GM19043 (cell line): ENCODE data around the gene MRPS15.
"Not testable (repeated sequence)": the region's sequence is repeated elsewhere in the genome, so short reads cannot be mapped to it uniquely, and the experiment has no call there.

Experiments used
- ATAC-seq: cut with Tn5 transposase; IDR thresholded peaks from one replicate; pipeline ENCODE4 v1.9.1; 2021; ENCODE audit warnings: low read depth; ENCODE audit not compliant: unreplicated experiment

The MRPS15 gene

DNA sequence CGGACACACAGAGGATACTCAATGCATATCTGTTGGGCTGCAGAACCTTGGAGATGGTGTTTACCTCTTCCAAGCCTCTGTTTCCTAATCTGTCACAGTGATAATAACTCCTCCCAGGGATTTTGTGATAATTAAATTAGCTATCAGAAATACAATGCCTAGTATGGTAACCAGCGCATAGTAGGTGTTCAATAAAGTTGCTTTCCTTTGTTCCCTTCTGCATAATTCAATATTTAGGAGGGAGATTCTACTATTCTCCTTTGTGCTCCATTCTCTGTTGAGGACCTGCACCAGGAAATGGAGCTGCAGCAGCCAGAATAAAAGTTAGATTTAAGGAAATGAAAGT lies 21.9 kb upstream of the MRPS15 start:
- ATAC-seq = no peak

DNA sequence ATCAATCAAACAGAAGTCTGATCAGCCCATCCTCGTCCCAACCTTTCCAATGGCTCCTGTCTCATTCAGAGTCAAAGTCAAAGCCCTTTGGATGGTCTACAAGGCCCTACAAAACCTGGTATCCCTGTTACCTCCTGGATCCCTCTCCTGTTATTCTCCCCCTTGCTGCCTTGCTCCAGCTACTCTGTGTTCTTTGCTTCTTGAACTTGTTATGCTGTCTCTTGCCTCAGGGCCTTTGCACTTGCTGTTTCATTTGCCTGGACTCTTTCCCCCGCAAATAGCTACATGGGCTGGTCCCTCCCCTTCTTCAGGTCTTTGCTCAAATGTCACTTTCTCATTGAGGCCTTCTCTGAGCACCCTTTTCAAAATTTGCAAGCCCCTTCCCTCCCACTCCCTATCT lies 19.9 kb upstream of the MRPS15 start:
- no peak for ATAC-seq

DNA sequence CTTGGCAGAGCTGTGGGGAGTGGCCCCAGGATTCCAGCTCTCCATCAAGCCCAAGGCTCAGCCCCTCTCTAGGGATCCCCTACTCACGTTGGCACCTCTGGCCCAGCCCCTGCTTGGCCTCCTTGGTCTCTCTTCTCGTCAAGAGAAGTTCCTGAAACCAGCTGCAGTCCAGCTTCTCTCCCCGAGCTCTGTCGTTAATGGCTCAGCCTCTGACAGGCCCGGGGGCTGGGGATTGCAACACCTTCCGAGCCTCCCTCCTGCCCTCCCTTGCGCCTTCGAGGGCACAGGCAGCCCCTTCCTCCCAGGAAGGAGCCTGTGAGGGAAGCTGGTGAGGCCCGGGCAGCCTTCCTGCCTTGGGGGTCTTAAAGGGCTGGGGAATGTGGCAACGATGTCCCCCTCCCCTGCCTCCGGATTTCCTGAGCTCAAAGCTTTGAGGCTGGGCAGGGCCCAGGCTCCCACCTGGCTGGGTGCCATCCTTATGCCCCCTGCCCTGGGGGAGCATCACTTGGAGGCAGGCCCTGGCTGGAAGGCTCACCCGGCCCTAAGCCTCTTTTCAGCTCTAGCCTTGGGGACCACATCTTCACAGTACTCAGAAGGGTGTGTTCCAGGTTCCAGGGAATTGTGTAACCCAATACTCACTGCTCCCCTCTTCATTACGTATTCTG lies 18.7 kb upstream of the MRPS15 start, which contains the start of gene CSF3R:
Gene CSF3R (minus strand): TSS at position 190 of the 665 bp plus-strand sequence. CDS start 3,417 bp downstream, outside the sequence.
- ATAC-seq = no peak

DNA sequence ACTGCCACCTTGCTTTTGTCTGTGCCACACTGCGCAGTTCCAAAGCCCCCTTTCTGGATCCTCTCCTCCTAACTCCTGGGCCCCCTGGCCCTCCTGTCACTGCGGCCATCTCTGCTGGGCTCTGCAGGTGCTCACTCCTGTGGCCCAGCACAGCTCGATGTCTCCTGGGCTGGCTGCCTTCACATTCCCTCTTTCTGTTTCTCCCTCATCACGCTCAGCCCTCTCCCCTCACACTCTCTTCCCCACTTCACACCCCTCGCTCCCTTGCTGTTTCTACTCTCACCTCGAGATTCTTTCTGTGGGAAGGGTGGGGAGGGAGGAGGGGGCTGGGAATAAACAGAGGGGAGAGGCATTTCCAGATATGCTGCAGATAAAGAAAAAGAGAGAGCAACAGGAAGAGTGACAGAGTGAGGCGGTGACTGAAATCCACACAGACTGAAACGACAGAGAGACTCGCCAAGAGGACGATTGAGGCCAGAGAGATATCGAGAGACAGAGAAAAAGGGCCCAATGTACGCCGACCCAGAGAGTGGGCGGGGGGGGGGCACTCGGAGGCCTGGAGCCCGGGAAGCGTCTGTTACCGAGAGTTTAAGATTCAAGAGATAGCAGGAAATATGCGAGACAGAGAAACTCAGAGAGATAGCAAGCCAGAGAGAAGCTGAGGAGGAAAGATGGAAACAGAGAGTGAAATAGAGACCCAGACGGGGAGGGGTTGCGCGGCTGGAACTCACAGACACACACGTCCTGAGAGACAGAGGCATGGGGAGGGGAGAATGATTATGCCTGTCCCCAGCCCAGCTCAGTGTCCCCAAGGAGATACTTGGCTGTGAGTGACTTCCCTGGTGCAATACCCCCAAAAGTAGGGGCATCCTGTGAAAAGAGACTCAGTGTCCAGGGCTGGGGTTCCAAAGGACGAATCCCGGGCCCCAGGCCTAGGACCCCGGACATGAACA lies 17.9 kb upstream of the MRPS15 start:
- no peak for ATAC-seq

DNA sequence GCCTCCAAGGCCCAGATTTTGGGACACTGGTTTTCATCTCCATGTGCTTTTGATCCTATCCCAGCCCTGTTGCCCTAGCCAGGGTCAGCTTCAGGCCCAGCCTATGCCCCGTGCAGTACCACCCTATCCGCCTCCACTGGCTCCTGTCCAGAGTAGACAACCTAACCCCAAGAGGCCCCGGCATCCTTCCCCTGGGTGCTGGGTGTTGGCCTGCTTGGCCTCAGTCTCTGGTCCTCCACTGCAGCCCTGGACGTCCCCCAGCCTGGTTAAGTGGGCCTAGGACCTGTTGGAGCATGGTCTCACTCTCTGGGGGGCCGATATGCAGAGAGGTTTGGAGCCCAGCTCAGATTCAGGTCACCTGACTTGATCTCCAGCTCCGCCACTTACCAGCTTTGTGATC lies 16.9 kb upstream of the MRPS15 start:
- no peak for ATAC-seq

DNA sequence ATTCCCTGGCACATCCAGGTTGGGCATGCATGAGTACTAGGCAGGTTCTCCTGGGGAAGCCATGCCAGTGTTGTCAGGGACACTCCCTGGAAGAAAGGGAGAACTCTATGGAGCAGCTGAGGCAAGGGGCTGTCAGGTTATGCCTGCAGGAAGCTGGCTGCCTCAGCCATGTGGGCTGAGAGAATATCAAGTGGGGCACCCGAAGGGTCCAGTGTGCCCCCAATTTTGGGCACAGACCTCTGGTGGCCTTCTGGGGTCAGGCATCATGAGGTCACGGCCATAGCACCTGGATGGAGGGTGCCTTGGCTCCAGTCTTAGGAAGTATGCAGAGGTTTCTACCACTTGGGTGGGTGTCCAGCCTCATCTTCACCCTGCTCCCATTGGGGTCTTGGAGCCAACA lies 16.0 kb upstream of the MRPS15 start:
- no peak for ATAC-seq

DNA sequence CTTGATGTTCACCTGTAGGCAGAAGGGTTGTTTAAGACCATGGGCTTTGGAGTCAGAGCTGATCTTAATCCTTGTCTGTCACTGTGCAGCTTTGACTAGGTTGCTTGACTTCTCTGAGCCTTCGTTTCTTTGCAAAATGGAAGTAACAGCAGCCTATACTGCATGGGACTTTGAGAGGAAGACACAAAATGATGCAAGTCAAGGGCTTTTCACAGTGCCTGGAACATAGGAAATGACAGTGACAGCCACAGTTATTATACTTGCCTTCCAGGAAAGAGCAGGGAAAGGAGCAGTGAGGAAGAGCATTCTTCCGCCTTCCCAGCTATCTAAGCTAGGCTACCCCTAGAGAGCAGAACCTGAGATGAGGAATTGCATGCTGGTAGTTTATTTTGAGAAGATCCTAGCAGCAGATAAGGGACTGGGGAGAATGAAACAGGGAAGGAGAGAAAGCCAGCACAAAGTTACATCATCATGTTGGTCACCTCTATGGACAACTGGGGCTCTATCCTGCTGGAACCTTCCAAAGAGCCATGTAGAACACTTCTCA lies 15.4 kb upstream of the MRPS15 start:
- no peak for ATAC-seq

DNA sequence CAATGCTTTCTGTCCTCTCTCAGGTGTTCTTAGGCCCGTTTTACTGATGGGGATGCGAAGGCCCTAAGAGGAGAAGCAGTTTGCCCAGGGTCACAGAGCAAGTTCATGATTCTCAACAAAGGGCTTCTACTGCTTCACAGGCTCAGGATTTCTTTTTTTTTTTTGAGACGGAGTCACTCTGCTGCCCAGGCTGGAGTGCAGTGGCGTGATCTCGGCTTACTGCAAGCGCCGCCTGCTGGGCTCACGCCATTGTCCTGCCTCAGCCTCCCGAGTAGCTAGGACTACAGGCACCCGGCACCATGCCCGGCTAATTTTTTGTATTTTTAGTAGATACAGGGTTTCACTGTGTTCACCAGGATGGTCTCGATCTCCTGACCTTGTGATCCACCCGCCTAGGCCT lies 13.4 kb upstream of the MRPS15 start:
- not testable (repeated sequence) for ATAC-seq

DNA sequence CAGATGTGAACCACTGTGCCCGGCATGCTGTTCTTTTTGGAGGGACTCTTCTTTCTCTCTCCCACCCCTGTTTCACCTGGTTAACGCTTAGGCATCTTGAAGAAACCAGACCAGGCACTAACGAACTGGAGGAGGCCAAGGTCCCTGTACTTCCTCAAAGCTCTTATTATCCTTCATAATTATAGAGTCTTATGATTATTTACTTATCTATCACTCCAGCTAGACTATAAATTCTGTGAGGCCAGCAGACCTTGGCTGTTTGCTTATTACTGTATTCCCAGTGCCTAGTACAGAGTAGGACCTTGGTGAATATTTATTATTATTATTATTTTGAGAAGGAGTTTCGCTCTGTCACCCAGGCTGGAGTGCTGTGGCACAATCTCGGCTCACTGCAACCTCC lies 12.8 kb upstream of the MRPS15 start:
- ATAC-seq = no peak

DNA sequence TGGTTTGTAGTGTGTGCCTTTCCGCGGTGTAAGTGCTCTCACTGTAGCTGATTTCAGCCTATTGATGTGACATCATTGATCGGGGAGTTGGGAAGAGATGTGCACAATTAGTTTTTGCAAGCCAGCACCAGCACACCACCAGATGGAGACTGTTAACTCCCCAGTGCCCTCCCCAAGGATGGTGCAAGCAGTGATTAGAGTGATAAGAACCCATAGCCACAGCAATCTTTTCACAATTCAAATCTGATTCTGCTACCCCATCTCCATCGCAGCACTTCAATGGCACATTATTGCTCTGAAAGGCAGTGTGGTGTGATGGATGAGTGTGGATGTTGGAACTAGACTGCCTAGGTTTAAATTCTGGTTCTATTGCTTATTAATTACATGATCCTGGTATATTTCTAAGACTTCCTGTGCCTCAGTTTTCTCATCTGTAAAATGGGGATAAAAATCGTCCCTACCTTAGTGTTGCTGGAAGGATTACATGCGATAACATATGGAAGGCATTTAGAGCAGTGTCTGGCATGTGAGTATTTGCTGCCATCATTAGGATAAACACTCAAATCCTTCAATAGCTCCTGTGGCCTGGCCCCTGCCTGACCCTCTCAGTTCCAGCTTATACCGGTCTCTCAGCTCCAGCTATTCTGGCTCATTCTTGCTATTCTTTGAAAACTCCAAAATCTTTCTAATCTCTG lies 11.9 kb upstream of the MRPS15 start:
- ATAC-seq = no peak

DNA sequence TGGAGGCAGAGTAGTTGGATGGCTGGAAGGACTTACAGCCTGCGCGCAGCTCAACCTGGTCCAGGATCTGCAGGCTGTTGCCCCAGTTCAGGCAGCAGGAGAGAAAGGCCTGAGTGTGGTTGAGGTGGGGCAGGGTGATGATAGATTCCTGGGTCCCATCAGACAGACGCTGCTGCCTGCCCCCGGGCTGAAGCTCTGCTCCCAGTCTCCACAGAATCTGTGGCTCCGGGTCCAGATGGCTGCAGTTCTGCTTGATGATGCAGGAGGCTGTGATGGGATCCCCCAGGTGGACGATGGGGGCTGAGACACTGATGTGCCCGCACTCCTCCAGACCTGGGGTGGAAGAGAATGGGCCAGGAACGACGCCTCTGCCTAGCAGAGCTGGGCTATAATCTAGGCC lies 11.2 kb upstream of the MRPS15 start:
- no peak for ATAC-seq

DNA sequence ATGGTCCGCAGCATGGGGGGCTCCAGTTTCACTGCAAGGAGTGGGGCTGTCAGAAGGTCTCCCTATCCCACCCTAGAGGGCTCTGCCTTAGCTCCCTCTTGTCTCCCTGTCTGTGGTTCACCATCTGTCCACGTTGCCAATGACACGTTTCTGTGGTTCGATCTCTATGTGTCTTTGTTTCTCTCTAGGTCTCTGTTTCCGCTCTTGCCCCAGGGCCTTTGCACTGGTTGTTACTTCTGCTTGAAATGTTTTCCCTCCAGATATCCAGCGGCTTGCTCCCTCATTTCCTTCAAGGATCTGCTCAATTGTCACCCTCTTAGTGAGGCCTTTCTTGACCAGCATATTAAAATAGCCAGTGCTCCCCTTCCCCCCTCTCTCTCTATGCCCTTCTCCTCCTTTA lies 8.5 kb upstream of the MRPS15 start:
- no peak for ATAC-seq

DNA sequence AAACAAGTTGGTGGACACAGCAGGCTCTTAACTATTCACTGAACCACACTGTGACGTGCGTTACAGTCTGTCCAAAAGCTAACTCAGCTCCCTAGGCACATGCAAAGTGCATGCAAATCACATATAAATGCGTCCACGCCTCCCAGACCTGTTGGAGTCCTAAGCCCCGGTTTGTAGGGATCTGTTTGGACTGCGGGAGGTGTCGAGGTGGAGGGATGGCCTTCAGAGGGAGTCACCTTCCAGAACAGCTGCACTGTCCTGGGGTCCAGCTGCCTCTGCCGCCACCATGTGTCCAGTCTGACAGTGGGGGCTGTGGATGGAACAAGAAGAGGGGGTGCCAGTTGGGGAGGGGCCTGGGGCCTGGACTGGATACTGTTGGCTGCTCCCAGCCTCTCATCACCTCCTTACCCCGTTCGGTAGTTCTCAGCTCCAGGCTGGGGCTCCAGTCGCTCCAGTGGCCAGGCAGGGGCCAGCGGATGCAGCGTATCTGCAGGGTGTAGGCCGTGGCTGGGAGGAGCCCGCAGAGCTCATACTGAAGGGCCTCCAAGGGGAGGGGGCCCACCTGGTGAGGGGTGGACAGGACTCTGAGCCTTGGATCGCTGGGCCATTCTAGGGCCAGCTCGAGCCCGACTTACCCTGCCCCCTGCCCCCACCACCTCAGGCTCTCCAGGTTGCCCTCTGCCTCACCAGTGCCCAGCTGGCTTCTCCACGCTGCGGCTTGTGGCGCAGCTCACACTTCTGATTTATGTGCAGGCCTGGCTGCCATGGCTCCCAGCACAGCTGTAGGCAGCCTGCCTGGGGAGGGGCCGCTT lies 7.9 kb upstream of the MRPS15 start:
- no peak for ATAC-seq

DNA sequence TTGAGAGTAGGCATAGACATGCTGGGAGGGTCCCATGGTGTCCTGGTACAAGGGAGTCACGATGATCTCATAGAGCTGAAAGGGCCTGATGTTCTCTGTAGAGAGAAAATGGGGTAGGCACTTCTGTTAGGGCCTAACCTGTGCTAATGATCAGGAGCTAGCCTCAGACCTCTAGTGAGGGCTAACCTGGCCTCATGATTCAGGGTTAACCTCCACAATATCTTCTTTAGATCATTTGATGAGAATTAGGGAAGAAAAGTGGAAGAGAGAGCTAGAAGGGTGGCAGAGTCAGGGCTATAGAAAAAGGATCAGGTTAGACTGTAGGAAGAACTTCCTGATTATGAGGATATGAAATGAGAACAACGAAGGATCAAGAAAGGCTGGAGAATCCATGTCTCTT lies 5.0 kb upstream of the MRPS15 start:
- ATAC-seq = no peak

DNA sequence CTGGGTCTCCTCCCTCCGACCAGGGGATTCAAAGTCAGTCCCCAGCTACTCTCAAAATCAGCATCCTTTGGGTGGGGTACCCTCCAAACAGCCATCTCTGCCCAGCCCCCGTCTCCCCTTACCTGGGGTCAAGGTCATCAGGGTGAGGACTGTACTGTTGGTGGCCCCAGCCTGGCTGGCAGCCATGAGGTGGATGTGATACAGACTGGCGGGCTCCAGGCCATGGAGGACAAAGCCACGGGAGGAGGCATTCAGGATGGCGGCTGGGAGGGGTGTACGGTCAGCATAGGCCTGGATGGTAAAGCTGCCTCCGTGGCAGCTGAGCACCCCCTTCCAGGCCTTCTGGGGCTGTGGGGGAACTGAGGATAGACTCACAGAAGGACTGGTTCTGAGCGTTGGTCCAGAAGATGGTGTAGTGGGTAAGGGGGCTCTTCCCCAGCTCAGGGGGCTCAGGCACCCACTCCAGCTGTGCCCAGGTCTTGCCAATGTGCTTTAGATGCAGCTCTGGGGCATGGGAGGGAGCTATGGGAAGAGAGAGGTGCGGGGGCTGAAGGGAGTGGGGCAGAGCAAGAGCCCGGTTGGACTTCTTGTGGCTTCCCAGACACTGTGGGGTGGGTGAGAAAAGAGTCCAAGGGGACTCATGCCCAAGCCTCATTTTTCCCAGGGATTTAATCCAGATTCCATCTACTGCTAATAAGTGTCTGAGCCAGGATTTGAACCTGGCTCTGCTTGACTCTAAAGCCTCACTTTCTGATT lies 3.7 kb upstream of the MRPS15 start:
- no peak for ATAC-seq

DNA sequence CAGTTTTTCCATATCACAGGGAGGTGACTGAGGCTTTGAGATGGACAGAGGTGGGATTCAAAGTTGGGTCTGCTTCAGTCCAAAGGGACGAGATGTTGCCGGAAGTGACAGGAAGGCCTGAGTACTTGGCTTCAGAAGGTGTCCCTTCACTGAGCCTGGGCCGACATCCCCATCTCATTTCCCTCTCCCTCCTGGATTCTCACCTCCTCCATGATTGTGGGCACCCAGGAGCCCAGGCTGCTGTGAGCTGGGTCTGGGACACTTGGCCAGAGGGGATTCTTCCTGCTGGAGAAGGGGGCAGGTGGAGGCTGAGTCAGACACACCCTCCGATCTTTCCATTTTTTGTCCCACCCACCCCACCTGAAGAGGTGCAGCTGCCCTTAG lies 2.8 kb upstream of the MRPS15 start:
- ATAC-seq = no peak

DNA sequence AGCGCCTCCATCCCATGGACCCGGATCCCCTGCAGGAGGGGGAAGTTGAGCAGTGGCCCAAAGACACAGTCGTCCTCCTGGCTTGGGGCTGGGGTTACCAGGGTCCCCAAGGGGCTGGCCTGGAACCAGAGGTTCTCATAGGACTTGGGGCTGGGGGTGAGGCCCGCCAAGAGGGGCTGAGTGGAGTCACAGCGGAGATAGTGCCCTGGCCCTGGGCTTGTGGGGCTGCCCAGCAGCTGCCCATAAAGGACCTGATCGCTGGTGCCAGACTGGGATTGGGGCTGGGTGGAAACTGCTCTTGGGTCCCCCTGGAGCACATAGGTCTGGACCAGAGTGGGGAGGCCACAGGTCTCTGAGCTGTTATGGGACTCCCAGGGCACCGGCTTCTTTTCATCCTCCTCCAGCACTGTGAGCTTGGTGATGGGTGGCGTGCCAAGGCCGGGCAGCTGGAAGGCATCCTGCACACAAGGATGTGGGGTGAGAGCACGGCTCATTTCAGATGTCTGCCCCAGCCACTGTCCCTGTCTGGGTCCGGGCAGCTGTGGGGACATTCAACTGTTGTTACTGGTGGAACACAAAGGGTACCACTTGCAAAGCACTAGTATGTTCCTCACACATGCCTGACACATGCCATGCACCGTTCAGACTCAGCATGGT lies 2.3 kb upstream of the MRPS15 start:
- ATAC-seq = no peak

DNA sequence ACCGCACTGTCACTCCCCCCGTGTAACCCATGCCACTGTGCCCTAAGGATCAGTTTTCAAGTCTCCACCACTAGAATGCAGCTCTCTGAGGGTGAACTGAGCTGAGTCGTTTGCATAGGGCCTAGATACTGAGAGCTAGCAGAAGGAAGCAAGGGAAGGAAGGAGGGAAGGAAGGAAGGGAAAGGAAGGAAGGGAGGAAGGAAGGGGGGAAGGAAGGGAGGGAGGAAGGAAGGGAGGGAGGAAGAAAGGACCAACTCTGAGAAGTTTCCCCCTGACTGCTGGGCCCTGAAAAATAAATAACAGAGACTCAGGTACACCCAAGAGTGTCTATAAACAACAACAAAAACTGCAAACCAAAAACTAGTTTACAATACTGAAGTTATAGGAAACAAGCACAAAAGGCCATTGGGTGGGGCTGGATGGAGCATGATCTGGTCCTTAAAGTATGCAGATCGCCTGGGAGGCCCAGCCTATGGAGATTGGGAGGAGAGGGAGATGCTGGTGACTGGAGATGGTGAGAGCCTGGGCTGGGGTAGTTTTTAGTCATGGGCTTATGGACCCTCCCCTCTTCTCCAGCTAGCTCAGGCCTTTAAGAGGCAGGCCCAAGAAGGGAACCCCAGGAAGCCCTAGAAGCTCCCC lies 1.7 kb upstream of the MRPS15 start:
- no peak for ATAC-seq
